MM.1S (cell line): ENCODE data around the gene RERE.

ENCODE experiments used
- EZH2 ChIP-seq: fragments of 300-600 bp; sonication (generic); optimal IDR thresholded peaks from 2 replicates; pipeline ENCODE3; 2017; ENCODE audit warnings: low read depth, mild to moderate bottlenecking, antibody characterized with exemption, low read length, mixed read lengths
- EZH2phosphoT487 ChIP-seq: fragments of 300-600 bp; sonication (generic); IDR thresholded peaks from 2 replicates; pipeline ENCODE4 v1.6.1; 2018; ENCODE audit warnings: antibody characterized with exemption, low read length
- TF ChIP-seq, protein P1 (sequence below): fragments of 300-600 bp; sonication (generic); IDR thresholded peaks from 2 replicates; pipeline ENCODE4 v1.5.1; 2016; ENCODE audit warnings: antibody characterized with exemption, low read length, mixed read lengths

DNA sequence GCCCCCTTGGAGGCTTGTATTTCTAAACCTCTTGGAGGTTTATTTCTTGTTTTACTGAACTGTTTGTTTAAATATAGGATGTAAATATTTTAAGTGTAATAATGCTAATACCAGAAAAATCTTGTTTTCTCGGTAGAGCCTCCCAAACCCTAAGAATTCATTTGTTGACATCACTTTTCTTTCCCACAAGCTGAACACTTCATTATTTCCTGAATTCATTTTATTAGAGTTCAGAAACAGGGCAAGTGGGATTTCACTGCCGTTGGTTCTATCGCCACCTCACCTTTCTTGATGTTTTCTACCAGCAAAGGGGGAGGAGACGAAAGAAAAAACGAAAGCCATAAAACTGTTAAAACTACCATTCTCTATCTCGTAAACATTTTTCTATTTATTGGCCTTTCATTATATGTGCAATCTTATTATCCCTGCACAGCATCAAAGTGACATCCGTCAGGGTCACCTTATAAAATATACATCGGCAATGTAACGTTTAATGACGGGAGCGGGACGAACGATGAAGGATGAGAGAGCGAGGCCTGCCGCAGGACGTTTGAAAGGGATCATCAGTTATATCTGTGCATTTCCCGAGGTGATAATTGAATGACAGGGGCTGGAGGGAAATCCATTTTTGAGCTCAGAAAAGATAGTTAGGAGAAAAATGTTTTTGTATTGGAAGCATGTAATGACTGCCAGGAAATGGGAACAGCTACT lies 440.0 kb downstream of the RERE start:
- TF ChIP-seq EZH2, result no peak
- TF ChIP-seq, protein P1, sequence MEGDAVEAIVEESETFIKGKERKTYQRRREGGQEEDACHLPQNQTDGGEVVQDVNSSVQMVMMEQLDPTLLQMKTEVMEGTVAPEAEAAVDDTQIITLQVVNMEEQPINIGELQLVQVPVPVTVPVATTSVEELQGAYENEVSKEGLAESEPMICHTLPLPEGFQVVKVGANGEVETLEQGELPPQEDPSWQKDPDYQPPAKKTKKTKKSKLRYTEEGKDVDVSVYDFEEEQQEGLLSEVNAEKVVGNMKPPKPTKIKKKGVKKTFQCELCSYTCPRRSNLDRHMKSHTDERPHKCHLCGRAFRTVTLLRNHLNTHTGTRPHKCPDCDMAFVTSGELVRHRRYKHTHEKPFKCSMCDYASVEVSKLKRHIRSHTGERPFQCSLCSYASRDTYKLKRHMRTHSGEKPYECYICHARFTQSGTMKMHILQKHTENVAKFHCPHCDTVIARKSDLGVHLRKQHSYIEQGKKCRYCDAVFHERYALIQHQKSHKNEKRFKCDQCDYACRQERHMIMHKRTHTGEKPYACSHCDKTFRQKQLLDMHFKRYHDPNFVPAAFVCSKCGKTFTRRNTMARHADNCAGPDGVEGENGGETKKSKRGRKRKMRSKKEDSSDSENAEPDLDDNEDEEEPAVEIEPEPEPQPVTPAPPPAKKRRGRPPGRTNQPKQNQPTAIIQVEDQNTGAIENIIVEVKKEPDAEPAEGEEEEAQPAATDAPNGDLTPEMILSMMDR, result no peak
- TF ChIP-seq EZH2phosphoT487, result no peak
